A673 (cell line): ENCODE data around the gene STX1A. TPM values are rescaled to one million over a fixed set of nuclear protein-coding genes. Genes with fewer than 3 reads are reported as not detected.
A peak's percentile ranks its signal among the peaks of the same experiment; 100 is the strongest.

Experiments used
- BruUV-seq: library from RNA; stranded (reverse); fragments of 400-500 nt; replicated peaks from 2 replicates; lab custom pipeline; 2021; lab: Mats Ljungman, UMichigan
- CTCF ChIA-PET: fragments of 300-600 bp; sonication (Branson Sonifier 250); formaldehyde crosslinking; loops from one replicate; lab custom pipeline; 2022; ENCODE audit warnings: antibody characterized with exemption; lab: Charles Lee
- POLR2A ChIA-PET: fragments of 300-600 bp; sonication (Branson Sonifier 250); formaldehyde crosslinking; loops from one replicate; lab custom pipeline; 2022; ENCODE audit warnings: antibody characterized with exemption; ENCODE audit not compliant: low non-redundant PET; lab: Charles Lee
- DNase-seq: peaks from one replicate; pipeline ENCODE4 v3.0.0-alpha.2; 2015; ENCODE audit warnings: low spot score
- H3K27ac ChIP-seq: fragments of 200-600 bp; sonication (generic); 2 replicates; pipeline ENCODE4 v1.5.1; 2016; ENCODE audit warnings: mixed run types, low read depth, mild to moderate bottlenecking, mixed read lengths, antibody characterized with exemption, low read length; ENCODE audit not compliant: poor library complexity, severe bottlenecking
- H3K27me3 ChIP-seq: fragments of 200-600 bp; sonication (generic); replicated peaks from 2 replicates; pipeline ENCODE4 v1.6.1; 2017; ENCODE audit warnings: mixed run types, low read depth, mild to moderate bottlenecking, mixed read lengths, antibody characterized with exemption, low read length; ENCODE audit not compliant: insufficient read depth, poor library complexity
- H3K36me3 ChIP-seq: fragments of 200-600 bp; sonication (generic); 2 replicates; pipeline ENCODE4 v1.6.1; 2016; ENCODE audit warnings: mixed run types, mild to moderate bottlenecking, mixed read lengths, antibody characterized with exemption, low read length; ENCODE audit not compliant: insufficient read depth, poor library complexity, severe bottlenecking
- H3K4me1 ChIP-seq: fragments of 200-600 bp; sonication (generic); 2 replicates; pipeline ENCODE4 v1.6.1; 2017; ENCODE audit warnings: mixed run types, mild to moderate bottlenecking, mixed read lengths, antibody characterized with exemption, low read length; ENCODE audit not compliant: insufficient read depth, poor library complexity, severe bottlenecking
- H3K4me3 ChIP-seq: fragments of 200-600 bp; sonication (generic); 2 replicates; pipeline ENCODE4 v1.5.1; 2016; ENCODE audit warnings: low read depth, mixed run types, mild to moderate bottlenecking, mixed read lengths, low read length; ENCODE audit not compliant: poor library complexity, severe bottlenecking
- H3K9me3 ChIP-seq: fragments of 200-600 bp; sonication (generic); 2 replicates; pipeline ENCODE4 v1.6.1; 2016; ENCODE audit warnings: mixed run types, low read depth, mild to moderate bottlenecking, mixed read lengths, antibody characterized with exemption, low read length; ENCODE audit not compliant: poor library complexity, severe bottlenecking
- CTCF ChIP-seq: fragments of 300-800, 200-600 bp; sonication (generic); conservative IDR thresholded peaks from 2 replicates; pipeline ENCODE4 v1.5.1; 2017; ENCODE audit warnings: low read depth, mild to moderate bottlenecking, antibody characterized with exemption, low read length, moderate library complexity, mixed read lengths
- EZH2 ChIP-seq: fragments of 200-600 bp; sonication (generic); IDR thresholded peaks from 2 replicates; pipeline ENCODE4 v1.6.1; 2017; ENCODE audit warnings: borderline replicate concordance, low read depth, mild to moderate bottlenecking, mixed read lengths, antibody characterized with exemption, low read length; ENCODE audit not compliant: poor library complexity, severe bottlenecking
- intact Hi-C: fragments of 100-400 bp; cut with micrococcal nuclease; formaldehyde crosslinking; loops from one replicate; pipeline ENCODE4 v1.10.0; 2022; ENCODE audit not compliant: unreplicated experiment
- total RNA-seq: library from RNA; stranded (reverse); gene quantifications from 2 replicates; pipeline ENCODE4 v1.2.3, GENCODE V29; 2021

The STX1A gene
- total RNA-seq, 1 experiment from 2014 or later = 47.1 TPM

- Histone ChIP-seq H3K27ac (no peak overlapping the region), H3K4me3 (no peak overlapping the region), H3K4me1 (peaks cover 7% of the 10 kb centered on the region), H3K27me3 (no peaks in the 10 kb centered on the region), H3K36me3 (peaks cover 13% of the 10 kb centered on the region), H3K9me3 (no peaks in the 10 kb centered on the region)
- ChIA-PET CTCF (interaction anchor here (1.1 kb wide), 1 partner anchor 11 kb away, joined by 3 read pairs; no protein-coding TSS in a partner anchor), POLR2A (no interaction called here)
- intact Hi-C loops = loop anchor here (10.0 kb wide), 1 partner anchor 282 kb away; no protein-coding TSS in a partner anchor
- TF ChIP-seq CTCF = no peak
- TF ChIP-seq EZH2 = no peak
- DNase-seq = no peak
- BruUV-seq = no TSS peak
Observed at GRCh38 chr7:73736885-73737284, 17.4 kb upstream of the STX1A start.

GRCh38 chr7:73735528-73735905 lies 16.0 kb upstream of the STX1A start:
- TF ChIP-seq CTCF (no peak), EZH2 (no peak)
- peaks cover 13% of the 10 kb centered on the region for H3K36me3 ChIP-seq
- ChIA-PET POLR2A (no interaction called here), CTCF (interaction anchor here (1.4 to 2.8 kb wide), 2 partner anchors 10 to 129 kb away, joined by 4 to 41 read pairs; no protein-coding TSS in a partner anchor)
- no peaks in the 10 kb centered on the region for H3K27me3 ChIP-seq
- H3K9me3 ChIP-seq = no peaks in the 10 kb centered on the region
- no peak overlapping the region for H3K4me3 ChIP-seq
- peaks cover 7% of the 10 kb centered on the region for H3K4me1 ChIP-seq
- no peak for DNase-seq
- intact Hi-C loops = loop anchor here (10.0 kb wide), 1 partner anchor 281 kb away; no protein-coding TSS in a partner anchor
- H3K27ac ChIP-seq = no peak overlapping the region
- BruUV-seq = no TSS peak

GRCh38 chr7:73734619-73735527 lies 15.4 kb upstream of the STX1A start:
- Histone ChIP-seq H3K9me3 (no peaks in the 10 kb centered on the region), H3K27me3 (no peaks in the 10 kb centered on the region), H3K27ac (no peak overlapping the region), H3K36me3 (peaks cover 13% of the 10 kb centered on the region), H3K4me1 (peaks cover 7% of the 10 kb centered on the region), H3K4me3 (no peak overlapping the region)
- TF ChIP-seq CTCF (peak; percentile 94), EZH2 (no peak)
- intact Hi-C loops = loop anchor here (10.0 kb wide), 1 partner anchor 280 kb away; no protein-coding TSS in a partner anchor
- CTCF ChIA-PET = interaction anchor here (0.5 to 2.8 kb wide), 8 partner anchors 9 to 283 kb away, joined by 3 to 41 read pairs (median 4); partner anchors contain the start of gene STX1A
- BruUV-seq = no TSS peak
- peak; percentile 93 for DNase-seq
- POLR2A ChIA-PET = no interaction called here
